GM10248 (cell line): ENCODE data around the gene UROD.
"Not testable (repeated sequence)": the region's sequence is repeated elsewhere in the genome, so short reads cannot be mapped to it uniquely, and the experiment has no call there.

Source experiments
- CTCF ChIA-PET: fragments of 300-600 bp; sonication (Branson Sonifier 250); formaldehyde crosslinking; extraction: SDS; loops from one replicate; lab custom pipeline; 2021; ENCODE audit warnings: antibody characterized with exemption; lab: Yijun Ruan, JAX
- POLR2A ChIA-PET: fragments of 350-650 bp; sonication (Branson Sonifier 250); formaldehyde crosslinking; extraction: SDS; loops from one replicate; lab custom pipeline; 2020; ENCODE audit warnings: antibody characterized with exemption; lab: Yijun Ruan, JAX
- DNase-seq: peaks from one replicate; pipeline ENCODE4 v3.0.0; 2012; ENCODE audit errors: extremely low spot score
- CTCF ChIP-seq: IDR thresholded peaks from 2 replicates; pipeline ENCODE4 v1.5.1; 2012; ENCODE audit warnings: mild to moderate bottlenecking, low read depth; ENCODE audit errors: extremely low read depth, missing control alignments, control extremely low read depth

Gene UROD

GRCh38 chr1:45011837-45012638 lies at the start of gene UROD:
Gene UROD, plus strand, starts transcription at chr1:45012254. Its CDS starts 12 bp downstream, at chr1:45012266.
- DNase-seq: peak; percentile 95
- ChIA-PET POLR2A (interaction anchor here (0.8 to 2.8 kb wide), 6 partner anchors 26 to 509 kb away, joined by 3 to 24 read pairs (median 8); partner anchors contain the start of genes EIF2B3 and PRDX1), CTCF (interaction anchor here (0.7 to 11.4 kb wide), 23 partner anchors 9 to 479 kb away, joined by 3 to 188 read pairs (median 5); partner anchors contain the start of genes BTBD19, MUTYH, TESK2 and TOE1)
- no peak for TF ChIP-seq CTCF

GRCh38 chr1:44962729-44963128 lies 49.3 kb upstream of the UROD start:
- ChIA-PET POLR2A (no interaction called here), CTCF (interaction anchor here (2.0 kb wide), 1 partner anchor 51 kb away, joined by 9 read pairs; no protein-coding TSS in a partner anchor)
- no peak for DNase-seq
- TF ChIP-seq CTCF: no peak

- no peak for TF ChIP-seq CTCF
- ChIA-PET CTCF (interaction anchor here (1.3 to 2.0 kb wide), 2 partner anchors 32 to 50 kb away, joined by 4 to 9 read pairs; no protein-coding TSS in a partner anchor), POLR2A (no interaction called here)
- DNase-seq: no peak
Measured at GRCh38 chr1:44964396-44964795, 47.7 kb upstream of the UROD start.

- DNase-seq: no peak
- ChIA-PET CTCF (interaction anchor here (1.1 to 1.5 kb wide), 4 partner anchors 9 to 330 kb away, joined by 3 read pairs; no protein-coding TSS in a partner anchor), POLR2A (no interaction called here)
- no peak for TF ChIP-seq CTCF
Measured at GRCh38 chr1:44970317-44970716, 41.7 kb upstream of the UROD start.

GRCh38 chr1:44973645-44974044 lies 38.4 kb upstream of the UROD start:
- CTCF ChIA-PET: no interaction called here
- POLR2A ChIA-PET: interaction anchor here (0.7 kb wide), 1 partner anchor 174 kb away, joined by 4 read pairs; no protein-coding TSS in a partner anchor
- no peak for TF ChIP-seq CTCF
- DNase-seq: no peak

- ChIA-PET CTCF (no interaction called here), POLR2A (no interaction called here)
- DNase-seq: no peak
- no peak for TF ChIP-seq CTCF
Measured at GRCh38 chr1:44976252-44976651, 35.8 kb upstream of the UROD start.

- CTCF ChIA-PET, DNase-seq, POLR2A ChIA-PET: not testable (repeated sequence)
Measured at GRCh38 chr1:44977372-44977771, 34.7 kb upstream of the UROD start.
